Chondrocyte (in vitro differentiated cells): ENCODE results near the gene CFHR5. TPM values are rescaled to one million over a fixed set of nuclear protein-coding genes. Genes with fewer than 3 reads are reported as not detected.

Source experiments
- DNase-seq: peaks from one replicate; pipeline ENCODE4 v3.0.0; 2021; ENCODE audit warnings: mixed read lengths, low spot score
- H3K27ac Mint-ChIP-seq: one replicate; pipeline ENCODE4 v1.8.0; 2021; ENCODE audit warnings: mild to moderate bottlenecking, moderate library complexity, mixed read lengths; ENCODE audit not compliant: unreplicated experiment
- H3K27me3 Mint-ChIP-seq: 2 replicates; pipeline ENCODE4 v1.8.0; 2021; ENCODE audit warnings: low read depth, mixed read lengths
- H3K36me3 Mint-ChIP-seq: 2 replicates; pipeline ENCODE4 v1.8.0; 2021; ENCODE audit warnings: low read depth, mixed read lengths
- H3K4me1 Mint-ChIP-seq: 2 replicates; pipeline ENCODE4 v1.8.0; 2021; ENCODE audit warnings: low read depth, mild to moderate bottlenecking, mixed read lengths
- H3K4me3 Mint-ChIP-seq: one replicate; pipeline ENCODE4 v1.8.0; 2021; ENCODE audit warnings: mild to moderate bottlenecking, moderate library complexity, mixed read lengths; ENCODE audit not compliant: unreplicated experiment
- H3K9me3 Mint-ChIP-seq: 2 replicates; pipeline ENCODE4 v1.8.0; 2021; ENCODE audit warnings: low read depth, mixed read lengths
- CTCF ChIP-seq: fragments of 200-600 bp; sonication (generic); IDR thresholded peaks from 2 replicates; pipeline ENCODE4 v1.5.0; 2021; ENCODE audit warnings: antibody characterized with exemption, mild to moderate bottlenecking, moderate library complexity
- total RNA-seq: library from RNA; stranded (reverse); gene quantifications from 3 replicates; pipeline ENCODE4 v1.2.1, GENCODE V29; 2021

Gene CFHR5
- total RNA-seq, 1 donor from 2014 or later: not detected

DNA sequence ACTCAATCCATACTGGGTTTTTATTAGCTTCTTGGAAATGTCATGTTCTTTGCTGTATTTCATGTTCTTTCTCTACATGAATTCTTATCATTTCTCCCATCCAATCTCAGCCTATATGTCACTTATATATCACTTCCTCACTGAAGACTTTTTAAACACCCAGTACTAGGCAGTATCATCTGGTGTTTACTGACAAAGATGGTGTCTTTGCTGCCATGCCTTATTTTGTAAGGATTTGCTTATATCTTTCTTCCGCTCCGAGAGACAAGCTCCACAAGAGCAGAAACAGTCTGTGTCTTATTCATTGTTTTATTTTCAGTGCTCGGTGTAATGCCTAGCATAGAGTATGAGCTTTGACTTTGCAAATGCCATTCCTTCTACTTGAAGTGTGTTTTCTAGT is 59.5 kb downstream of the CFHR5 start:
- Mint-ChIP-seq H3K4me3 (no peak overlapping the region), H3K4me1 (peaks cover 8% of the 10 kb centered on the region), H3K9me3 (no peaks in the 10 kb centered on the region), H3K27me3 (peaks cover 1% of the 10 kb centered on the region), H3K36me3 (no peaks in the 10 kb centered on the region), H3K27ac (no peak overlapping the region)
- no peak for DNase-seq
- no peak for TF ChIP-seq CTCF

GRCh38 chr1:197041486-197042353 is 64.4 kb downstream of the CFHR5 start:
- TF ChIP-seq CTCF: no peak
- Mint-ChIP-seq H3K9me3 (no peaks in the 10 kb centered on the region), H3K27me3 (peaks cover 24% of the 10 kb centered on the region), H3K27ac (no peak overlapping the region), H3K4me1 (no peaks in the 10 kb centered on the region), H3K36me3 (no peaks in the 10 kb centered on the region), H3K4me3 (no peak overlapping the region)
- DNase-seq: no peak

DNA sequence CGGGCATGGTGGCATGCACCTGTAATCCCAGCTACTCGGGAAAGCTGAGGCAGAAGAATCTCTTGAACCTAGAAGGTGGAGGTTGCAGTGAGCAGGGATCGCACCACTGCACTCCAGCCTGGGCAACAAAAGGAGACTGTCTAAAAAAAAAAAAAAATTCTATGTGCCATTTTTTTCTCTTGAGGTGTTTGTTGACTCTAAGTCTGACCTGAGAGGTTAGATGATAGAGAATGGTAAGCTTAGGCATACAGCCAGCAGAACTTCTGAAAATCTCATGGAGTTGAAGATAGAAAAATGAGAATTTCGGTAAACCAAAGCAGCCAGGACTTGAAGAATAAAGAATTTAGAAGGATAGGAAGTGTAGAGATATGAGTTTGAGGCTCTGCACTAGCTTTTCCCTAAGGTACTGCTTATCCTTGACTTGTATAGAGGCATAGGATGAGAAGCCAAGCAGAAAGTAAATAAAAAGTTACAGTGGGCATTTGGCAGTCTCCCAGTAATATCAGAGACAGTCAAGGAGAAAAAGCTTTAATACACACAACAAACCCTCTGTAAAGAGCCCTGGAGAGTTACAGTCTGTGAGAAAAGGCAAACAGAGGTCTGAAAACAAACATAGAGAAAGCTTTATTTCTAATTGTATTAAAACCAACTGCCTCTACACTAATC is 65.5 kb downstream of the CFHR5 start:
- Mint-ChIP-seq H3K27me3 (peaks cover 24% of the 10 kb centered on the region), H3K27ac (no peak overlapping the region), H3K9me3 (peaks cover 5% of the 10 kb centered on the region), H3K4me1 (no peaks in the 10 kb centered on the region), H3K36me3 (no peaks in the 10 kb centered on the region), H3K4me3 (no peak overlapping the region)
- TF ChIP-seq CTCF: no peak
- DNase-seq: no peak

DNA sequence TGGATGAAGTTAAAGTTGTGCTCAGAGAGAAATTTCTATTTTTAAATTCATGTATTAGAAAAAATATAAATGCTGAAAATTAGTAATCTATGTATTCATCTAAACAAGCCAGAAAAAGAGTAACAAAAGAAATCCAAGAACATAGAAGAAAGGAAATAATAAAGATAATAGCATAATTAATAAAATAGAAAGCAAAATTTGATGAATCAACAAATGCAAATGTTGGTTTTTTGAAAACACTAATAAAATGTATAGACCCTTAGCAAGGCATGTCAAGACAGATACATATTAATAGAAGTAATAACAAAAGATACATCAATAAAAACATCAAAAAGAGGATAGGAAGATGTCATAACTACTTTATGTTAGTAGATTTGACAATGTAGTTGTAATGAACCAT is 71.7 kb downstream of the CFHR5 start:
- Mint-ChIP-seq H3K36me3 (no peaks in the 10 kb centered on the region), H3K9me3 (peaks cover 8% of the 10 kb centered on the region), H3K4me1 (no peaks in the 10 kb centered on the region), H3K27me3 (peaks cover 35% of the 10 kb centered on the region), H3K27ac (no peak overlapping the region), H3K4me3 (no peak overlapping the region)
- no peak for TF ChIP-seq CTCF
- no peak for DNase-seq

Other genes with a start within 250 kb of the CFHR5 start
- 0.31 TPM in 1 of 3 replicates, not detected in the others for gene CFHR3, start 202.7 kb upstream of the CFHR5 start, total RNA-seq
- gene CFHR1, start 157.8 kb upstream of the CFHR5 start, total RNA-seq: not detected in 3 replicates
- gene CFHR4, start 89.5 kb upstream of the CFHR5 start, total RNA-seq: not detected in 3 replicates
- not detected in 3 replicates for gene CFHR2, start 33.8 kb upstream of the CFHR5 start, total RNA-seq
- gene F13B, start 89.7 kb downstream of the CFHR5 start, total RNA-seq: not detected in 3 replicates
- gene ASPM, start 169.1 kb downstream of the CFHR5 start, total RNA-seq: 4.7 to 7.2 TPM (median 6.6 TPM) in 3 replicates
- 15.2 to 15.9 TPM (median 15.4 TPM) in 3 replicates for gene ZBTB41, start 223.7 kb downstream of the CFHR5 start, total RNA-seq